Kasumi-1 (cell line): ENCODE results near the gene PIGU.

Experiments used
- DNase-seq, 2 experiments: peaks; one replicate each; lab custom pipeline; 2025; lab: John Stamatoyannopoulos, UW

The PIGU gene

GRCh38 chr20:34512266-34512954 is 164.5 kb downstream of the PIGU start:
- no peak for DNase-seq

- DNase-seq: no peak
These were observed 165.0 kb downstream of the PIGU start for GRCh38 chr20:34511891-34512265.

GRCh38 chr20:34510575-34510974 is 166.3 kb downstream of the PIGU start:
- no peak for DNase-seq
